Measurements from ENCODE around the gene IRF2. TPM values are rescaled to one million over a fixed set of nuclear protein-coding genes. Genes with fewer than 3 reads are reported as not detected.

IRF2 gene
- total RNA-seq, 1 donor from 2014 or later, result 19.7 TPM

- Mint-ChIP-seq H3K27ac (no peak overlapping the region), H3K9me3 (no peaks in the 10 kb centered on the region), H3K36me3 (peaks cover 42% of the 10 kb centered on the region), H3K4me3 (no peak overlapping the region), H3K27me3 (no peaks in the 10 kb centered on the region), H3K4me1 (ENCODE audit: unreplicated experiment) (peaks cover 50% of the 10 kb centered on the region)
- no peak for TF ChIP-seq CTCF (conservative IDR thresholded peaks at IDR 0.05)
- DNase-seq (ENCODE audit: extremely low spot score, unreplicated experiment), result no peak
These were observed 70.3 kb downstream of the IRF2 start for GRCh38 chr4:184404047-184404446.

- no peaks in the 10 kb centered on the region for H3K27me3 Mint-ChIP-seq
- no peak overlapping the region for H3K4me3 Mint-ChIP-seq
- H3K36me3 Mint-ChIP-seq, result peaks cover 41% of the 10 kb centered on the region
- H3K9me3 Mint-ChIP-seq, result no peaks in the 10 kb centered on the region
- no peak for TF ChIP-seq CTCF (conservative IDR thresholded peaks at IDR 0.05)
- no peak overlapping the region for H3K27ac Mint-ChIP-seq
- no peak for DNase-seq (ENCODE audit: extremely low spot score, unreplicated experiment)
- H3K4me1 Mint-ChIP-seq (ENCODE audit: unreplicated experiment), result peaks cover 43% of the 10 kb centered on the region
These were observed 71.0 kb downstream of the IRF2 start for GRCh38 chr4:184403384-184403781.

- peaks cover 38% of the 10 kb centered on the region for H3K4me1 Mint-ChIP-seq (ENCODE audit: unreplicated experiment)
- H3K9me3 Mint-ChIP-seq, result no peaks in the 10 kb centered on the region
- H3K27me3 Mint-ChIP-seq, result no peaks in the 10 kb centered on the region
- H3K36me3 Mint-ChIP-seq, result peaks cover 41% of the 10 kb centered on the region
- DNase-seq (ENCODE audit: extremely low spot score, unreplicated experiment), result no peak
- no peak overlapping the region for H3K27ac Mint-ChIP-seq
- TF ChIP-seq CTCF (conservative IDR thresholded peaks at IDR 0.05), result no peak
- no peak overlapping the region for H3K4me3 Mint-ChIP-seq
These were observed 71.5 kb downstream of the IRF2 start for GRCh38 chr4:184402740-184403383.

- DNase-seq (ENCODE audit: extremely low spot score, unreplicated experiment), result no peak
- H3K4me3 Mint-ChIP-seq, result no peak overlapping the region
- H3K27me3 Mint-ChIP-seq, result no peaks in the 10 kb centered on the region
- peaks cover 32% of the 10 kb centered on the region for H3K4me1 Mint-ChIP-seq (ENCODE audit: unreplicated experiment)
- H3K9me3 Mint-ChIP-seq, result no peaks in the 10 kb centered on the region
- peak overlapping the region; percentile 51 for H3K27ac Mint-ChIP-seq
- TF ChIP-seq CTCF (conservative IDR thresholded peaks at IDR 0.05), result no peak
- H3K36me3 Mint-ChIP-seq, result peaks cover 41% of the 10 kb centered on the region
These were observed 72.1 kb downstream of the IRF2 start for GRCh38 chr4:184402239-184402638.

GRCh38 chr4:184401397-184402171, 72.8 kb downstream of the IRF2 start:
- Mint-ChIP-seq H3K4me1 (ENCODE audit: unreplicated experiment) (peaks cover 27% of the 10 kb centered on the region), H3K27me3 (no peaks in the 10 kb centered on the region), H3K9me3 (no peaks in the 10 kb centered on the region), H3K27ac (peak overlapping the region; percentile 51), H3K4me3 (no peak overlapping the region), H3K36me3 (peaks cover 41% of the 10 kb centered on the region)
- no peak for TF ChIP-seq CTCF (conservative IDR thresholded peaks at IDR 0.05)
- no peak for DNase-seq (ENCODE audit: extremely low spot score, unreplicated experiment)

Data from type B pancreatic cell (in vitro differentiated cells).